Measurements from ENCODE around the gene EPHA5.

Gene EPHA5

GRCh38 chr4:65472531-65472930 is 197.8 kb downstream of the EPHA5 start:
- no peak for DNase-seq

DNA sequence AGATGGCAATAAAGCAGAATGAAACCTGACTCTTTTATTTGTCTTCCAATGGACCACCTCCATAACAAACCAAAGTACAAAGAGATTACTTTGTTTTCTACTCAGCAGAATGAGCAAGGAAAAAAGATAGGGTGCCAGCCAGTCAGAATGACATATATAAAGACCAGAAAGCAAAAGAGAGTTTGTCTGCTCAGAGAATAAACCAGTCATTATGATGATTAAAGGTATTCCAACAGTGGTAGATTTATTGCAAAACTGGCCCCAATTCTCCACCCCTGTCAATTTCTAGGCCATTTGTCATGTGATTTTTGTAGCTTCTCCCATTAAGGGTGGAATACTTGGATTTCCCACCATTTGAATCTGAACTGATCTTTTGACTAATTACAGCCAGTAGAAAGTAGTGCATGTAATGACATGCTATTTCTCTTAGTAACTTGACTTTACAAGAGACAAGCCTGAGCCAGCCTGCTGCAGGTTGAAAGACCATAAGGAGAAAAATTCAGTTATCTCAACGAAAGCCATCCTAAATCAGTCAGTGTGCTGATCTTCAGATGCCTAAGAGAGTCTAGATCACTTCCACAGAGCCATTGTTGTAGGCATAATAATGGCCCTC is 203.1 kb downstream of the EPHA5 start:
- DNase-seq: no peak

DNA sequence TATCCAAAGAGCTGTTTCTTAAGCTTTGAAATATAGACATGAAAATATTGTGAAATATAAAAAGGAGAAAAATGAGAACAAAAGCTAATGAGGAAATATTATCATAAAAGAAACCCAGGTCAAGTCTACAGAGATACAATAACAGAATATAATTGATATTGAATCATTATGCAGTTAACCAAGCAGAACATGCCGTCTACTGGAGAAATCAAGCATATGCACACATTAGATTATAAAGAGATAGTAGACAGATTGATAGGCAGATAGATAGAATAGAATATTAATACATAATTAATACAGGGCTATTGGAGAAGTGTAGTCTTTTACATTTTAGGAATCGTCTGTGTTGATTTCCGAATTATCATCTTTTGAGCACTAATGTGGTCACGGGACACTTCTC is 208.5 kb downstream of the EPHA5 start:
- DNase-seq: no peak

DNA sequence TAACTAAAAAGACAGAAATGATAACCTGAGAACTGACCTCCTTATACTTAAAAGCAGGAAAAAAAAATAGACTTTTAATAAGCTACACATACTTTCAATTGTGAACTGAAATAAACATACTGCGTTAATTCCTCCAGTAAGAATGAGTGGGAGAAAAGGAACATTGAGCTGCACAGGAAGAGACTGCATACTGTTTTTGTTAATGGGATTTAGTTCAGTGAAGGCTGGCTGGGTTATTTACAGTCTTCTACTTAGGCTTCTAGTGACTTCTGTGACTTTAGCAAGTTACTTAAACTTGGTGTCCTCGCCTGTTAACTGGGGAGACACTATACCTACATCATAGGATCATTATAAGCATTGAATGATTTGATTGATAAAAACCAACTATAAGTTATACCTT is 213.3 kb downstream of the EPHA5 start:
- no peak for DNase-seq

DNA sequence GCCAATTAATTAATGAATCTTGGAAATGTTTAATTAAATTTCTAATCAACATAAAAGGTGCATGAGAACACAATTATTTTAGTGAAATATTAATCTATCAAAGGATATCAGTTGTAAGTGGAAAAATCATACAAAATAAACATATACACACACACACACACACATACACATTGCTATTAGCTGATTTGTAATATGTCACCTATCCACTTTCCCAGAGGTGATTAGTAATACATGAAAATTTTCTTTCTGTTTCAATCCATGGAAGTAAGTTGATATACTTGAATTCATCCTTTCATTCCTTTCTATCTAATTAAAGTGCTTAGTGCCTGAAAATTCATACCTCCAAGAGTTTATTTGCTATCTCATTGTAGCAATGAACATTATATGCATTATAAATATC is 213.7 kb downstream of the EPHA5 start:
- no peak for DNase-seq

DNA sequence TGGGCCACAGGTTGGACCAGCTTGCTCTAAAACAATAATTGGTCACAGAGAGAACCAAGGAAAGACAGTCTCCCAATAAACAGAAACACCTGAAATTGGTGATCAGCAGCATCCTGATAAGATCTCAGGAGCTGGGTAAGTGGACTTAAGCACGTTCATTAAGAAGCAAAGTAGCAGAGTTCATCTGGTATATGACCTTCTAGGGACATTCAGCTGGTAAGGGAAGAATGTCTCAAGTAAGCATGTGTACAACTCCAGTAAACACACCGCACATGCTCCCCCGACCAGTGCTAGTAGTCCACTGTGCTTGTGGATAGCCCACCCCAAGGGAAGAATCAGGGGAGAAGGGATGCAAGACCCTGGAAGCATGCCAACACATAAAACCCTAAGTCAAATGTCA is 216.9 kb downstream of the EPHA5 start:
- DNase-seq: no peak

- no peak for DNase-seq
These were observed 219.4 kb downstream of the EPHA5 start for GRCh38 chr4:65450899-65451298.

- DNase-seq: no peak
These were observed 233.2 kb downstream of the EPHA5 start for GRCh38 chr4:65437102-65437501.

- no peak for DNase-seq
These were observed 248.2 kb downstream of the EPHA5 start for GRCh38 chr4:65422109-65422508.

GRCh38 chr4:65420036-65420435 is 250.3 kb downstream of the EPHA5 start:
- DNase-seq: no peak

DNA sequence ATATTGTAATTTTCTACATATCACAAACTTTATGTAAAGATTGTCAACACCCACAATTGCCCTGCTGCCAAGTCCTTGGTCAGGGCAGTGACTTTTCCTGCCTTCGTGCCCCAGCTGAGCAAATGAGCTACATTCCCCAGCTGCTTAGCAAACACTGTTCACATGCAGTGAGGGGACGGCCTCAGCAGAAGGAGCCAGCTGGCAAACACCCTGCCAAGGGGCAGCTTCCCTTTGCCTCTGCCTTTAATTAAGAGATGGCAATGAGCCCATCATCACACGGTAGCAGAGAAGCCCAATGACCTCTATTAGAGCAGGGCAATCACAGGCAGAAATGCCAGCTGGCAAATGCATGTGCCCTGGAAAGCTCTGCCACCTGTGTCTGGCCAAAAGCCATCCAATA is 253.4 kb downstream of the EPHA5 start:
- no peak for DNase-seq

DNA sequence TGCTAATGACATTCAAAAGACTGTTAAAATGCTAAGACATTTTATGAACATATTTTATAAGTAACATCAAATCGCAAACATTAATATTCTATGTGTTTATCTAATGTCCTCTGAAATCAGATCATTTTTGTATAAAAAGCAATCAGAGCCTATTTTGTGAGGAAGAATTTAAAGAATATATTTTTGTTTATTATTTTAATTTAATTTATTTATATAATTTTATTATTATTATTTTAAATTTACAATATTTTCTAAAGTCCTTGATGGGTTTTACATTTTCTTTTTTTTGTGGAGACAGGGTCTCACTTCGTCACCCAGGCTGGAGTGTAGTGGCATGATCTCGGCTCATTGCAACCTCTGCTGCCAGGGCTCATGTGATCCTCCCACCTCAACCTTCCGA is 262.8 kb downstream of the EPHA5 start:
- no peak for DNase-seq

DNA sequence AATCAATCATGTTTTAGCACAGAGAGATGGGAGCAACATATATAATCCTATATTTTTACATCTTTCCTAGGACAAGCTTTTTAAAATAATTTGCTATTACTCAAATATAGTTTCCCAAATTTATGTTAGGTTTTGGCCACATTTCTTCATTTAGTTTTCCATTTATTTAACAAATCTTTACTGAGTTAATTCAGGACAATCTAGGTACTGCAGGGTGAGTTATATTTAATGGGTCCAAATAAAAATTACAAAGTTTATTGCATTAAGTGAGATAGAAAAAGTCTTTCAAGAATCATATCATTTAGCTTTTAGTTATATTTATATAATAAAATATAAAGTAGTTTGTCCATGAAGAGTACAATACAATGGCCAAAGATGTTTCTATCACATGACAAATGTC is 269.2 kb downstream of the EPHA5 start:
- DNase-seq: no peak

DNA sequence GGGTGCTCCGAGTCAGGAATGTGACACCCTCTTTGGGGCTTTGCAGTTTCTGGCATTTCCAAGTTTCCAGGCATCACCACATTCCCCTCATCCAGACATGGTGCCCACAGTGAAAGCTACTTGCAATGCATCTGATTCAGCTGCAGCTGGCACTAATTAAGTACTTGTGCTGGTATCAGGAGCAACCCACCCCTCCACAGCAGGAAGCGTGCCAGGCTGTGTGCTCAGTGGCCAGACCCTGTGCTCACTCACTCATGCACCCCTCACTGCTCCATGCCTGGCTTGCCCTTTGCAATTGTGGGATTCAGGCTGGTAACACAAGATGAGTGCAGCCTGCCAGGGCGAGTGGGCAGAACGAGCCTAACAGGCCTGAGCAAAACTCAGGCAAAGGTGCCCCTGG is 271.2 kb downstream of the EPHA5 start:
- no peak for DNase-seq

DNA sequence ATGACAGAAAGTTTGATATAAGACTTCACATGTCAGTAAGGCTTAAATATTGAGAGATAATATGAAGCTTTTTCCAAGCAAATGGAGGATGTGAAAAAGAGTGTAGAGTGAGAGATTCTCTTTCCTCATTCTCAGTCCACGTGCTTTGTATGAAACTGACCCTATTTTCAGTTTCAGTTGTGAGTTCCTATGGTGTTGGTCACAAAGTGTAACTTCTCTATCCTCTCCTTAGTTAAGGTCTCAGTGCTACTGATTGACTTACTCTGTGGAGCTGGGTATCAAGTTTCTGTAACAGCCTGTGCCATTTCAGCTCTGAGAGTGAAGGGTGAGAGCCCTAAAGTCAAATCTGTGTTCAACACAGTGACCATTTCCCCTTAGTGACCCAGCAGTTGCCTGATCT is 277.2 kb downstream of the EPHA5 start:
- DNase-seq: no peak

DNA sequence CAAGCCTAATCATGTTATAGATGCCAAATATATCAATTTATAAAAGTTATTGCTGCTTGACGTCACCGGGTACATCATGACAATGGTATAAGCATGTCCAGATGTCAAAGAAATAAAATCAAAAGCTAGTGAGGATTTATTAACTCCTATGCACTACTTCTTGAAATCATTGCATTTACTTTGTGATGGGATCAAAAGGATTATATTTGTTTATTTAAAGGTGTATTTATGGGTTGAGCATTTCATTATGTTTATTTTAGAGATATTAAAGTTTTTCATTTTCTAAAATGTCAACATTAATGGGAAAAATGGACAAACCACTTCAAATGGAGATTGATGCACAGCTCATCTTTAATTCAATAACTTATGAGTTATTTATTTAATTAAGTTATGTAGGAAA is 277.8 kb downstream of the EPHA5 start:
- DNase-seq: no peak

DNA sequence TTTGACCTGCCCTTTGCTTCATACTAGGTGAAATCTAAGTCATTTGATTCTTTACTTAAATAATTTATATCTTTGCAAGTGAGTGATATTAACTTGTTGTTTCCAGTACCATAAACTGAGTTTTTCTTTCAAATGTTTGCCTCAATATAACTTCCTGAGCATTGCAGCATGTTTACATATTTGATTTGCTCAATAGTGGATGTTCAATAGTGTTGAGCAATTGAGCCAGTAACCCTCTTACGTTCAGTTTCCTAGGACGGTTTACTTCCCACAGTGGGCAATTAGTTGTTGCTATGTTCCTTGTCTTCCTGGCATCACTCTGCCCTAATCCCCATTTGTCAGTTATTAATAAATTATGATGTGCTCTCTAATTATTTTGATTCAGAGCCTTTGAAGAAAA is 278.5 kb downstream of the EPHA5 start:
- DNase-seq: no peak

- DNase-seq: no peak
These were observed 278.9 kb downstream of the EPHA5 start for GRCh38 chr4:65391382-65391781.

DNA sequence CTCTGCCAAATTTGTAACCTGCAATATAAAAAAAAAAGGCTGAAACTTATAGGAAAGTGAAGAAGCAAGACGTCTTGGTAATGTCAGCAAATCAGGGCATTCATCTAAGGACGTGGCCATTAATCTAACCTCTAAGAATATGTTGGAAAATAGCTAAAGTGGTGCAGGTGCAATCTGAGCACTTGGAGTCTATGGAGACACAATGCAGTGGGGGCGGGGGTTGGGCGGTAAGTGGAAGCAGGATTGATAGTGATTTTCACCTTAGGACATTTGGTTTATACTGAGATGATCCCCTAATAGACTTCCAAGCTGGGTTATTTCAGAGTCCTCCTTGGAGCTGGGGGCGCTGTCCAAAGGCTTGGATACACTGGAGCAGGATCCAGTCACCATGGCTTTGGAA is 283.4 kb downstream of the EPHA5 start:
- DNase-seq: no peak

- no peak for DNase-seq
These were observed 286.5 kb downstream of the EPHA5 start for GRCh38 chr4:65383589-65384305.

DNA sequence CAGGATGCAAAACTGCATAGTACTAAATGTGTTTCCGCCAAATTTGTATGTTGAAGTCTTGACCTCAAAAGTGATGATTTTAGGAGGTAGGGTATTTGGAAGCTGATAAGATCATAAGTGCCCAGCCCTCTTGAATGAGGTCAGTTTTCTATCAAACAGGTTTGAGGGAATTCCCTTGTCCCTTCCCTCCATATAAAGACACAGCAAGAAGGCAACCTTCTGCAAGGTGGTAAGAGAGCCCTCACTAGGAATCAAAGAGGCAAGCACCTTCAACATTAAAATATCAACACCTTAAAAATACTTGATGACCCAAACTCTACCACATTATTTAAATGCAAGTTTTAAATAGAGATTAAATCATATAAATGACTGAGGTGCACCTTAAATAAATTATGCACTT is 288.6 kb downstream of the EPHA5 start:
- DNase-seq: no peak

- DNase-seq: no peak
These were observed 299.6 kb downstream of the EPHA5 start for GRCh38 chr4:65370709-65371108.

GRCh38 chr4:65367306-65367705 is 303.0 kb downstream of the EPHA5 start:
- no peak for DNase-seq

DNA sequence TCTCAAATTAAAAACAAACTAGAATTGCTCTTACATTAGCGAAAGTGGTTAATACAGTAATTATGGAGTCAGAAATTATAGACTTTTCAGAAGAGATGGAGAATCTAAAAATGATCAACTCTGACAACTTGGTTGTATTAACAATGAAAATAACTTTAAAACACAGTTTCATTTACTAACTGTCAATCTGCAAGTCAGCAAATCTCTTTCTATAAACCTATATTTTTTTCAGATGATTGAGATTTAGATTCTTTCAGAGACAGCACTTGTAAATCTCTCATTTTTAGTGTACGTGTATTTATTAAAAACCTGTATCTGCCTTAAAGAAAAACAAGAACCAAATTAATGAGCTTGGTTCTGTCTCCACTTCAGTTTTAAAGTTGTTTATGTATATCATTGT is 311.4 kb downstream of the EPHA5 start:
- no peak for DNase-seq

GRCh38 chr4:65353098-65353497 is 317.2 kb downstream of the EPHA5 start:
- DNase-seq: no peak

All from effector CD4-positive, alpha-beta T cell (primary cell).